Glomerular visceral epithelial cell (primary cell): ENCODE results near the gene PHF2.
A peak's percentile ranks its signal among the peaks of the same experiment; 100 is the strongest.

ENCODE experiments used
- DNase-seq: peaks from one replicate; pipeline ENCODE4 v3.0.0-alpha.2; 2016; ENCODE audit errors: extremely low spot score

PHF2 gene

GRCh38 chr9:93678199-93679019, 102.0 kb downstream of the PHF2 start:
- DNase-seq, result no peak

DNA sequence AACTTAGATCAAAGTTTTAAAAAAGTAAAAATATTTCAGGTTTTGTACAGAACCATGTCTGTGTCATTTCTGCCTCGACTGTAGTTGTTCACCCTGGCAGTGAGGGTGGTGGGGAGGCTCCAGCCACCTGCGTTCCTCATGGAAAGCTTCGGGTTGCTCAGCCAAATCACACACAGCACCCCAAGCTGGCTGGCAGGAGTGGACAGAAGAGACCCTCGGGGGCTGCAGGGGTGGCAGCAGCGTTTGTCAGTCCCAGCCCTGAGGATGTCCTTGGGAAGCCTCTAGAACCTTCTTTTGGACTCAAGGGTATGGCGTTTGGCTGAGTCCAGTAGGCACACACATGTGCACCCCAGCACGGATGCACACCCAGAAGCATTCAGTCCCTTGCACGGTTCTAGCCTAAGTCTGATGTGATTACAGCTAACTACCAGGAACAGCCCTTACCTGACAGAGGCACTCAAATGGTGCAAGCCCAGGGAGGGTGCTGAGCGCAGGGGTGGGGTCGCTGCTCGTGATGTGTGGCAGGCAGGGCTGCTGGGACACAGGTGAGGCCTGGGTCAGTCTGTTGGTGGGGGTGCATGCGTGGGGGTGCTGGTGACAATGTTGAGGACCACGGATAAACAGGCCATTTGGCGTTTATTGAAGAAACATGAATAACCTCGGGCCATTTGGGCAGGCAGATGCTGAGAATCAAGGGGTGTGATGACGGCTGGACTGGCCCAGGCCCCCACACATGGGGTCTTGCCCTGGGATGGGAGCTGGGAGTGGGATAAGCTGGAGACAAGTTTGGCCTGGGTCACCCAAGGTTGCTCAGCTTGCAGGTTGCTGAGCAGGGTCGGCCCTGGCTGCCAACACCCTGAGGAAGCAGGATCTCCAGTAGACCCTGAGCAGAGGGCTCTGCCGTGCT, 103.4 kb downstream of the PHF2 start:
- DNase-seq, result no peak

DNA sequence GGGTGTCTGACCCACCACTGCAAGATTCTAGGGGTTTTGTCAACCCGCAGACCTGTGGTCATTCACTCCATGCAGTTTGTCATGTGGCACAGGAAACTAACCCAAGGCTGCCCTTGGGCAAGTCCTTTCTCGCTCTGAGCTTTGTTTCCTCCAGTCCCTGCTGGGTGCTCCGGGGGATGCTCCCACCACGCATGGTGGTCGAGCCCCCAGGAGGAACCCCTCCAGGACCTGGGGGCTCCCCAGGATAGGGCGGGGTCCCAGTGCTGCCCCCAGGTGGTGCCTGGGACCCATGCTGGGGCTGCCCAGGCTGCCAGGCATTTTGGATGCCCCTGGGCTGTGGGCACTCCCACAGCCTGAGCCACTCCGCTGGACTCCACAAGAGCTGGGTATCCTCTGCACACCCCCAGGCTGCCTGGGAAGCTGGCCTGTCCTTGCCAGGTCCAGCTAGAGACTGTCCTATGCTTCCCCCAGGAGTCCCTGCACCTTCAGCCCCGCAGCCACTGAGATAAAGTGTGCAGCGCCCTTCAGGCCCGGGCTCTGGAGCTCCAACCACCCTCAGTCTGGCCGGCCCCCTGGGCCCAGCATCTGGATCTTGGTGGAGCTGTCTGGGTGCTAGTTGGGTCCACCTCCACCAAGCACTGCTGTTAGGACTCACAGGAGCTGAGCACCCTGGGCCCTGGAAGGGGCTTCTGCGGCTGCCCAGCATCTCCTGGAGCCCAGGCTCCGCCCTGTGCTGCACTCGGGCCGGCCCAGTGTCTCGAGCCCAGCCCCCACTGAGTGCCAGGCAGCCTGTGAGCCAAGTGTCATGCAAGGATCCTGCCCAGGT, 104.3 kb downstream of the PHF2 start:
- DNase-seq, result no peak

DNA sequence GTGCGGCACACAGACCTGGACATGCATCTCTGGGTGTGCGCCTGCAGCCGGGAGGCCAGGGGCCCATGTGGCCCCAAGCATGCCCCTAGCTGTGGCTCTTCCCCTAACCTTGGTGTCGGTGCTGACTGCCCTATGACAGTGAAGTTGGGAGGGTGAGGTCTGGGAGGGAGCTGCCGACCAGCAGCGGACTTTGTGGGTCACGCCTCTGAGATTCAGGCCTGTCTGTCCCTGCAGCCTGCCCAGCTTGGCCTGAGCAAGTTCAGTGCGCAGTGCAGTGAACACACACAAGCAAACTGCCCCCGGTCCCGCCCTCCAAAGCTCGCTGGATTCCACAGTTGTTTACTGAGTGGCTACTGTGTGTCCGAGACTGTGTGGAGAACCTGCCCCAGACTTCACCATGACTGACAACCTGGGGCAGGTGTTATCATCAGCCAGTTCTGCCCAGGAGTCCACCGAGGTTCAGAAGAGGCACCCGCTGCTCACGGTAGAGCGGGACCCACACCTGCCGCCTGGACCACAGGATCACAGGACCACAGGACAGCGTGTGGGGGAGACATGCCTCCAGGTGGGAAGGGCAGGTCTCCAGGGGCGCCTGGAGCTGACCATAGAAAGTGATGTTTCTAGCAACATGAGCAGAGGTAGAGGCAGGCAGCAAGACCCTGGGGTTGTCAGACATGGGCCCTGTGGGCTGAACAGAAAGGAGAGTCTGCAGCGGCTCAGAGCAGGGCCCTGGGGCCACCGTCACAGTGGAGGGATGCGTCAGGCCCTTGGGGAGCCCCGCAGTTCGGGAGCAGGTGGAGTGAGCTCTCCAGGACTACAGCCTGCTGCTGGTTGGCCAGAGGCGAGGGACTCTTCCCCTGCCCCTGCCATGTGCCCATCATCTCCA, 105.1 kb downstream of the PHF2 start:
- DNase-seq, result no peak

- peak; percentile 53 for DNase-seq
Observed at GRCh38 chr9:93682155-93682968, 106.0 kb downstream of the PHF2 start.

- DNase-seq, result no peak
Observed at GRCh38 chr9:93683331-93684134, 107.1 kb downstream of the PHF2 start.

DNA sequence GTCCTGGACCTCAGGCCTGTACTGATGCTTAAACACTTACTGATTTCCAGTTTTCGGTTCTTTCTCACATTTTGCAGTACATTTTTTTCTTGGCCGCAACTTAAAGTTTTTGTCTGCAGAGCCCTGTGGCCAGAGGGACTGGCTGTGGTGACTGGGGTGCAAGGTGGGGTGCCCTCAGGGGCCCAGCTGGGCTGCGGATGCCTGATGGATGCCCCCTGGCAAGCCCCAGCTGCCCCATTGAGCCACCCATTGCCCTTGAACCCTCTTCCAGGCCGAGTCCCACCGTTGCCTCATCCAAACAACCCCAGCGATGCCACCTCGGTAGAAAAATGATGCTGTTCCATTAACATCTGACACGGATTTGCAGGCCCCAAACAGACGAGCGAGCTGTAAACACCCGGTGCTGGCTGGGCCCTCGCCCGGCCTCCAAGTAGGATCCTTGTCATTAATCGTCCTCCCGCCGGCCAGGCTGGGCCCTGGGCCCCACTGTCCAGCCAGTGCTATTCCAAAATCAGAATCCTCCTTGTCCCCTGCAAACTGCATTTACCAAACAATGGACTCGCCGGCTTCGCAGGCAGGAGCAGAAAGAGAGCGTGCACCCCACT, 107.9 kb downstream of the PHF2 start:
- no peak for DNase-seq

DNA sequence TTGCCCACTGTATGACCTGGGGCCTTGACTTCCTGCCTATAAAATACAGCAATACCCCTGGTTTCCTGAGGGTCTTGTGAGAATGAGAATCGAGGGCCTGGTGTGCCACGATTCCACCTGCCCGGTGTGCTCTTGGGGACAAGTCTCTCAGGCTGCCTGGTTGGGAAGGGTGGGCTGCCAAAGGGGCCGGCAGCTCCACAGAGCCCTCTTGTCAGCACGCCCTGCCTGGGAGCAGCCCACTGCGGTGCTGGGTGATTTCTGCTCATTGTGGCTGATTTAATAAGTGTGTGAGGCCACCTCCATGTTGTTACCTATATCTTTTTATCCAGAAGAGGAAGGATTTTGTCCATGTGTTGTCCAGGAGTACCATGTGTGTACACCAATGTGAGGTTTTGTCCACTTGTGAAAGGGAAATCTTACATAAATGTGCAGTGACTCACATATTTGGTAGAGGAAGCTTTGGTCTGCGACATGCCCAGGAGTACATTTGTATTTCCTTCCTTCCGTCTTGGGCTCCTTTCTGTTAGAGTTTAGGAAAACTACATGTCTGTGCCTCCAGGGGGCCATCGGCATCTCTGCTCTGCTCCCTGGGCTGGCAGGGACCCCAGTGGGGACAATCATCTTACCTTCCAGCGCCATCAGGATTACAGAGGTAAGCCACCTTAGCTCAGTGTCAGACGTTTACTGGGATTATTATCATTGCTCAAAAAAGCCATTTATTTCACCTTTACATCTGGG, 108.6 kb downstream of the PHF2 start:
- no peak for DNase-seq

GRCh38 chr9:93686127-93686879, 109.9 kb downstream of the PHF2 start:
- no peak for DNase-seq

- no peak for DNase-seq
Observed at GRCh38 chr9:93686880-93687236, 110.5 kb downstream of the PHF2 start.

DNA sequence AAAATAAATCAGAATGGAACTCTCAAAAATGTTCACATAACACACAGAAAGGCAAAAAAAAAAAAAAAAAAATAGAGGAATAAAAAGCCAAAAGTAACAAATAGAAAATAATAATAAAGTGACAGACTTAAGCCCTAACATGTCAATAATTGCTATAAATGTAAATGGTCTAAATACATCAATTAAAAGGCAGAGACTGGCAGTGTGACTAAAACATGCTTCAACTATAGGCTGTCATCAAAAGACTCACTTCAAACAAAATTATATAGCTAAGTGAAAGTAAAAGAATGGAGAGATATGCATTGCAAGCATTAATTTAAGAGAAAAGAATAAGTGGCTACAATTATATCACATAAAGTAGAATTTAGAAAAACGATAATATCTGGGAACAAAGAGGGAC, 114.2 kb downstream of the PHF2 start:
- DNase-seq, result no peak

DNA sequence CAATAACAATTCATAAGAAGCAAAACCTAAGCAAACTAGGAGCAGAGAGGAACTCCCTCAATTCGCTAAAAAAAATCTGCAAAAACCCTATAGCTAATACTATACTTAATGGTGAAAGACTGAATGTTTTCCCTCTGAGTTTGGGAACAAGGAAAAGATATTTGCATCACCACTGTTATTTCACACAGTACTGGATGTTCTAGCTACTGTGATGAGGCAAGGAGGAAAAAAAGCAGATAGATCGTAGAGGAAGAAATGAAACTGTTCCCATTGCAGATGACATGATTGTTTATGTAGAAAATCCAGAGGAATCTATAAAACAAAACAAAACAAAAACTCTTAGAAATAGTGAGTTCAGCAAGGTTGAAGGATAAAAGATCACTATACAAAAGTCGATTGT, 116.7 kb downstream of the PHF2 start:
- DNase-seq, result no peak

- no peak for DNase-seq
Observed at GRCh38 chr9:93697352-93698139, 121.2 kb downstream of the PHF2 start.

DNA sequence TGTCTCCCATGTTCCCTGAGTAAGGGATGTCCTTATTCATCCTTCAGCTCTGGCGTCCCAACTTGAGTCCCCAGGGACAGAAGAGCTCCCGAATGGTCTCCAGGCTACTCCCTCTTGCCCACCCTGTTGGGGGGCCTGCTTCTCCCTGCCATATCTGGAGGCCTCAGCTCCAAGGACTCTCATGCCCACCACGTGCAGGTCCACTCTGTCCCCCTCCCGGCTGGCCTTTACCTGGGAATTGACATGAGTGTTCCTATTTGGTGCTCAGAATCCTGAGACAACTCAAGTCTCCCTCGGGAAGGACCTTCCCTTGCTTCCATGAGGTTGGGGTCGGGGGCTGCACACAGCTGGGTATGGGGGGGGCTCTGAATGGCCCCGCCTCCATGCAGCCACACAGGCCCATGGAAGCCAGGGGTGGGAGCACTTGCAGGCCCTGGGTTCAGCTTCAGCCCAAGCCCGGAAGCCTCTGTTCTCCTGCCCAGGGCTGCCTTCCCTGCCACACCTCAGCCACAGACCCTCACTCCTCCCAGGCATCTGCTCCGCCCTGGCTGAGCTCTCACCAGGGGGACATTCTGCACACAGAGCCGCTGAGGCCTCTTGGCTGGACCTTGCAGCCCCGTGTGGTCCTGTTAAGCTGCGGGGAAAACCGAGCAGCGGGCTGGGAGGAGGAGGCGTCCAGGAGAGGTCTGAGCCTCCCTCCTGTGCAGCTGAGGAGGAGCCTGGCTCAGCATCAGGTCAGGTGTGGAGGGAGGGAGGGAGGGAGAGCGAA, 121.9 kb downstream of the PHF2 start:
- no peak for DNase-seq

DNA sequence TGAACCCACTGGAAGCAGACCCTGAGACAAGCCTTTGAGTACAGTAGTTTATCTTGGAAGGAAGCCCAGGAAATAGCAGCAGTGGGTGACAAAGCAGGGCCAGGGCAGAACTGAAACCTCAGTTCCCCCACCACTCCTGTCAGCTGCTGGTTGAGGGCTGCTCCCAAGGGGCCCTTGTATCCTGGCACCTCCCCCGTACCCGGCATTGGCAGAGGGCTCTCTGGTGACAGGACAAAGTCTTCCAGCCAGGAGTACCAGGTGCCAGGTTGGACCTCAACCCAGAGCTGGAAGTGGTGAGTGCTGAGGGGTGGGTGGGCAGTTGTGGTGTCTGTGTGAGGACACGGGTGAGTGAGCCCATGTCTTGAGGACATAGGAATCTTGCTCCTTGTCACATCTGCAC, 123.3 kb downstream of the PHF2 start:
- no peak for DNase-seq
